Activated T-cell treated with anti-CD3 and anti-CD28 coated beads, Interleukin-2, amount 50 U/mL, for 4 hours (primary cell): ENCODE data around the gene HNRNPH1. TPM values are rescaled to one million over a fixed set of nuclear protein-coding genes. Genes with fewer than 3 reads are reported as not detected.
"Not testable (repeated sequence)": the region's sequence is repeated elsewhere in the genome, so short reads cannot be mapped to it uniquely, and the experiment has no call there.

ENCODE experiments used
- ATAC-seq, 2 donors: fragments of 200-7000 bp; cut with Tn5 transposase; one replicate each; pipeline ENCODE4 v1.10.0; 2021
- DNase-seq: peaks from one replicate; pipeline ENCODE4 v3.0.0-alpha.2; 2020
- H3K27me3 Mint-ChIP-seq: one replicate; pipeline ENCODE4 v1.8.0; 2021; ENCODE audit warnings: low read depth, mixed read lengths
- H3K36me3 Mint-ChIP-seq: one replicate; pipeline ENCODE4 v1.8.0; 2022; ENCODE audit warnings: mixed read lengths; ENCODE audit not compliant: insufficient read depth
- H3K4me1 Mint-ChIP-seq: one replicate; pipeline ENCODE4 v1.8.0; 2021; ENCODE audit warnings: low read depth, mixed read lengths
- H3K4me3 Mint-ChIP-seq: one replicate; pipeline ENCODE4 v1.8.0; 2021; ENCODE audit warnings: mild to moderate bottlenecking, moderate library complexity, mixed read lengths
- H3K9me3 Mint-ChIP-seq: one replicate; pipeline ENCODE4 v1.8.0; 2021; ENCODE audit warnings: mixed read lengths
- total RNA-seq, 3 donors: library from RNA; stranded (reverse); gene quantifications; one replicate each; pipeline ENCODE4 v1.2.1, GENCODE V29; 2021

The HNRNPH1 gene
- total RNA-seq, 3 donors from 2014 or later = 1,008 to 1,029 (median 1,012) TPM

DNA sequence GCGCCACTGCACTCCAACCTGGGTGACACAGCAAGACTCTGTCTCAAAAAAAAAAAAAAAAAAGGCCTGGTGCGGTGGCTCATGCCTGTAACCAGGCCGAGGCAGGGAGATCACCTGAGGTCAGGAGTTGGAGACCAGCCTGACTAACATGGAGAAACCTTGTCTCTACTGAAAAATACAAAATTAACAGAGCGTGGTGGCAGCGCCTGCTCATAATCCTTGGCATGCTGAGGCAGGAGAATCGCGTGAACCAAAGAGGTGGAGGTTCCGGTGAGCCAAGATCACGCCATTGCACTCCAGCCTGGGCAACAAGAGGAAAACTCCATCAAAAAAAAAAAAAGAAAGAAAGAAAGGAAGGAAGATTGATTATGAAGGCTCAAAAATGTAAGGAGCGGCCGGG lies 15.8 kb upstream of the HNRNPH1 start:
- not testable (repeated sequence) for DNase-seq, H3K36me3 Mint-ChIP-seq, H3K27me3 Mint-ChIP-seq, H3K9me3 Mint-ChIP-seq, H3K4me1 Mint-ChIP-seq, ATAC-seq, H3K4me3 Mint-ChIP-seq

DNA sequence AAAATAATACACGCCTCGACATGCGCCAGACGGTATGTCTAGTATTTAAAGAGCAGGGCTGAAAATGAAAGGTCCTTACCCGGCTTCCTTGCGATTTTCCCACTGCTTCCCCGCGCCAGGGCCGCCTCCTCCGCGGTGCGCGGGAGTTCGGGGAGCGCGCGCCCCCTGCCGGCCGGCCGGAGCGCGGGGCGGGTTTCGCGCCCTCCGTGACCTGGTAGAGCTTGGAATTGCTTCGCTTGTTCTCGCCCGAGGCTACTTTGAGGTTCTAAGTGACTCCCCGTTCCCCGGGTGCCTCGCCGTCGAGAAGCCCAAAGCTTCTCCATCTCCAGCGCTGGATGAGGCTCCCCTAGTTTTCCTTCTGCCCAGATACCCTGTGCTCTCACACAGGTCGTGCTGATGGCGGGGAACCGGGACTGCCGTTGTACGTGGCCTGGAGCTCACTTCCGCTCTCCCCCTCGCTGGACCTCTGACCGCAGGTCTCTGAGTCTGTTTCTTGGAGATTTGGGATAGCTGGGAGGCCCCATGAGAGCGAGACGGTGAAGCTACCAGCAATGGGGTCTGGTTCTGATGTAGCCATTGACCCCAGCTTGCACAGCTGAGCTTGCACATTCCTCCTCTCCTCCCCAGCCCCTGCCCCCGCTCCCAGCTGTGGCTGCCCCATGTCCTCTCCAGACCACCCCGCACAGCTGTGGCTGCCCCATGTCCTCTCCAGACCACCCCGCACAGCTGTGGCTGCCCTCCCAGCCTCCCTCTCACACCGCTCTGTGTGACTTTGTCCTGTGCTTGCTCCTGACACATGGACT lies 11.1 kb upstream of the HNRNPH1 start:
- DNase-seq, H3K27me3 Mint-ChIP-seq, H3K4me1 Mint-ChIP-seq, H3K36me3 Mint-ChIP-seq, H3K9me3 Mint-ChIP-seq, H3K4me3 Mint-ChIP-seq: not testable (repeated sequence)
- ATAC-seq = peak; percentile 99

DNA sequence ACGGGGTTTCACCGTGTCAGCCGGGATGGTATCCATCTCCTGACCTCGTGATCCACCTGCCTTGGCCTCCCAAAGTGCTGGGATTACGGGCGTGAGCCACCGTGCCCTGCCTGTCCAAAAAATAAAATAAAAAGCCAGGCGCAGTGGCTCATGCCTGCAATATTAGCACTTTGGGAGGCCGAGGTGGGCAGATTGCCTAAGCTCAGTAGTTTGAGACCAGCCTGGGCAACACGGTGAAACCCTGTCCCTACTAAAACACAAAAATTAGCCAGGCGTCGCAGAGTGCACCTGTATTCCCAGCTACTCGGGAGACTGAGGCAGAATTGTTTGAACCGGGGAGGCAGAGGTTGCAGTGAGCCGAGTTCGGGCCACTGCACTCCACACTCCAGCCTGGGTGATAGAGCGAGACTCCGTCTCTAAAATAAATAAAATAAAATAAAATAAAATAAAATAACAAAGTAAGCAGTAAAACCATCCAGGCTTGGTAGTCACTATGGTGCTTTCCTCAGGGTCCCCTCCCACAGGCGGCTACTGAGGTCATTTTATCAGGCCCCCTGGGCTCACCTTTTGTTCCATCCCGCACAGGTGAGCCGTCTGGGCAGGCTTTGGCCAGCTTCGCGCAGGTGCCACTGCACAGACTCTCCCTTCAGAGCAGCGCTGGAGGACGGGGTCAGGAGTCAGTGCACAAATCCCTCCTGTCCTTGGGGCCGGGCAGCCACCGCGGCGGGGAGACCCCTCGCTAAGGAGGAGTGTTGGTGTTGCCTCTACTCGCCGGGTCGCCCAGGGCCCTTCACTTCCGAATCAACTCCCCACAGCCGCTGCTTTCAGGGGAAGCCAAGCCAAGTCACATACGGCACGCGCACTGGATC lies 10.3 kb upstream of the HNRNPH1 start:
- not testable (repeated sequence) for H3K27me3 Mint-ChIP-seq, H3K9me3 Mint-ChIP-seq, DNase-seq, H3K36me3 Mint-ChIP-seq, H3K4me1 Mint-ChIP-seq, H3K4me3 Mint-ChIP-seq
- peak in 1 of 2 donors; percentile 71 for ATAC-seq

DNA sequence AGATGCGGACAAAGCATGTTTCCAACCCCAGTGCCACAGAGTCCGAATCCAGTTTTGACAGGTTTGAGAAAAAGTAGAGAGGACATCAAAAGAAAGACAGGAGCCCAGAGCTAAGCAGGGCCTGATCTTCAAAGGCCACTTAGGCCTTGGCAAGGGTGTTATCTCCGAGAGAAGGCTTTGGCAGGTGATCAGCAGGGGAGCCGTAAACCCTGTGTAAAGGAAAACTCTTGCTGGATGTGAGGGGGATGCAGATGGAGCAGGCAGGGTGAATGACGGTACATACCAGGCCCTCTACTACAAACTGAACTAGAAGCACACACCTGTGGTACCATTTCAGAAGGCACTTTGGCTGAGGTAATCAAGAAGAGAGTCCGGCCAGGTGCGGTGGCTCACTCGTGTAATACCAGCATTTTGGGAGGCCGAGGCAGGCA lies 1.4 kb upstream of the HNRNPH1 start:
- no peak for DNase-seq
- no peaks in the 10 kb centered on the region for H3K27me3 Mint-ChIP-seq

DNA sequence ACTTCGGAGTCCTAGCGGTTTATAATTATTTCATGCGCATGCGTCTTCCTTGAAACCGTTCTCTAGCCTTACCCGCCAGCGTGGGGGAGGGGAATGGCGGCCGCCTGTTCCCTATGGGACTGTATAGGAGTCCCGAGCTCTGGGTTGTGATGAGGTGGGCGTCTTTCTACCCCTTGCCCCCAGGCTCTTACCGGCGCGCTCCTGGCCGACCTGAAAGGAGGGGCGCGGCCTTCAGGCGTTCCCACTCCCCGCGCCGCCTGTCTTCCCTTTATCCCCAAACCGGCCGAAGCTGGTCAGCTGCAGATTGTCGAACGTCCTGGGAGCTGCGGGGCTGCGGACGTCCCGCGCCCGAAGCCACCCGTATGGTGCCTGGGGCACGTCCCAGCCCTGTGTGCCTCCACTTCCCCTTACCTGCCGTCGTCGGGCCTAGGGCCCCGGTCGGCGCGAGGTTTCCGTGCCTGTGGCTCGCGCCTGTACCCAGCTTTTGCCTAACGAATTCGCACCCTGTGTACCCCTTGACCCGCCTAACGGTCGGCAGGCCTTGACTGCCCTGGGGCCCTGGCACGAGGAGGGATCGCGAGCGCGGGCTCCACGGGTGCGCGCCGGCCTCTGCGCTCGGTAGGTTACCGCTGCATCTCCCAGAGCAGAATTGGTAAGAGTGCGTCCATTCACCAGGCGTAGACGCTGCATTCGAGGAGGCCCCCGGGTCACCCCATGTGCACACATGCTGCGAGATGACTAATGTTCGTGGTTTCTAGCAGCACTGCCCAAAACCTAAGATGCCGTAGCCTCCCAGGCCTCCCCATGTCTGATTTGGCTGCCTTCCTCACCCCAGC lies 653 bp upstream of the HNRNPH1 start:
- H3K9me3 Mint-ChIP-seq = no peaks in the 10 kb centered on the region
- H3K36me3 Mint-ChIP-seq = peaks cover 36% of the 10 kb centered on the region

More for the DNA sequence above, 1.4 kb upstream of the HNRNPH1 start:
- H3K36me3 Mint-ChIP-seq = peaks cover 31% of the 10 kb centered on the region
- peak overlapping the region; percentile 98 for H3K4me3 Mint-ChIP-seq
- no peaks in the 10 kb centered on the region for H3K9me3 Mint-ChIP-seq
- peaks cover 32% of the 10 kb centered on the region for H3K4me1 Mint-ChIP-seq
- no peak for ATAC-seq

DNA sequence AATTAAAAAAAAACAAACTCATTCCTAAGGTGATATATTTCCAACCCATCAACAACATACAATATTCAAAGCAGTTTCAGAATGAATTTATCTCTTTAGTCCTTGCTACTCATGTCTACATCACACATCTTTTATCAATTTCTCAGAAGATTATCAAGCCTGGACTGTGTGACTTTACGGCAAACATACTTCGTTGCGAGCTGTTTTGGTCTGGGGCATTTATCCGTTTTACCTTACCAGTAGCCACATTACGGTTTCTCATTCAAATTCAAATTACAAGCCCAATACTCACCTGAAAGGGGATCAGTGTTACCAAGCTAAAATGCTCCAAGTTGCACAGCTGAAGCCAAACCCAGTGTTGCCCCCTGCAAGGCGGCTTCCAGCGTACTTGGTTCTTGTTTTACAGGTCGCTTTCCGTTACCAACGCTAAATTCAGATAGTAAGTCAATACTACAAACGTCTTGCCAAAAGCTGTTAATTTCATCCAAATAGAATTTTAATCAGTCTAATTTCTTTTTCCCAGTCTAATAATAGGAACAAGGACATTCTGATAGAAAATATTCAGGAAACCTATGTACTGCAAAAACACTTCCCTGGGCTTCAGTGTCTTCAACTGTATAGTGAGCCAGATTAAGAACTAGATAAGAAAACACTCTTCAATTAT lies 1.8 kb downstream of the HNRNPH1 start:
- H3K4me1 Mint-ChIP-seq = peaks cover 55% of the 10 kb centered on the region
- DNase-seq = no peak
- no peak for ATAC-seq
- H3K36me3 Mint-ChIP-seq = peaks cover 55% of the 10 kb centered on the region
- H3K27me3 Mint-ChIP-seq = no peaks in the 10 kb centered on the region
- peak overlapping the region; percentile 98 for H3K4me3 Mint-ChIP-seq
- no peaks in the 10 kb centered on the region for H3K9me3 Mint-ChIP-seq

More for the DNA sequence above, 653 bp upstream of the HNRNPH1 start:
- peak overlapping the region; percentile 98 for H3K4me3 Mint-ChIP-seq
- ATAC-seq (peak; percentile 25 to 36), DNase-seq (peak; percentile 33)
- H3K4me1 Mint-ChIP-seq = peaks cover 34% of the 10 kb centered on the region
- H3K27me3 Mint-ChIP-seq = no peaks in the 10 kb centered on the region

DNA sequence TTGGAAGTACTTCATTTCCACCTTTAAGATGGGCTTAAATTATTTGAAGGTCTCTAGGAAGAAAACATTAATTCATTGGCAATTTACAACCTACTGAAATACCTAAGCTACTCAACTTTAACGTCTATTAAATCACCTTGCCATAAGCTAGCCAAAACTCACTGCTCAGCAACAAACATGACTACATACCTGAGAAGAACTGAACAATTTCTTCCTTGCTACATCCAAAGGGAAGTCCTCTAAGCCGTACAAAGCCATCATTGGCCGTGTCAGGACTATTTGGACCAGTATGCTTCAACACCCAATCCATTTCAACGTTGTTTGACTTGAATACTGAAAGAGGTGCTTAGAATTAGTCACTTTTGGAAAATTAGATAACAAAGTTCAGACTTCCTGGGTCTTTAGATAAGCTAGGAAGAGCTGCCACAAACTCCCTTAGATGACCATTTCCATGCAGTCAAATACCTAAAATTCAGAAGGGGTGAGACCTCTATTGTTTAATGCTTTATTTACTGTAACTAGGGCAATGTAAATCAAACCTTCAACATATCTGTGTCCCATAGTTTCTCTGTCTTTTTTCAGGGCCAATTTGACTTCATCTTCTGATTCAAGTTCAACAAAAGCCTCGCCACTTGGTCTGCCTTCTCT lies 2.6 kb downstream of the HNRNPH1 start:
- DNase-seq = no peak
- H3K4me3 Mint-ChIP-seq = peak overlapping the region; percentile 98
- H3K9me3 Mint-ChIP-seq = no peaks in the 10 kb centered on the region
- peaks cover 62% of the 10 kb centered on the region for H3K4me1 Mint-ChIP-seq
- ATAC-seq = no peak
- peaks cover 62% of the 10 kb centered on the region for H3K36me3 Mint-ChIP-seq
- no peaks in the 10 kb centered on the region for H3K27me3 Mint-ChIP-seq

DNA sequence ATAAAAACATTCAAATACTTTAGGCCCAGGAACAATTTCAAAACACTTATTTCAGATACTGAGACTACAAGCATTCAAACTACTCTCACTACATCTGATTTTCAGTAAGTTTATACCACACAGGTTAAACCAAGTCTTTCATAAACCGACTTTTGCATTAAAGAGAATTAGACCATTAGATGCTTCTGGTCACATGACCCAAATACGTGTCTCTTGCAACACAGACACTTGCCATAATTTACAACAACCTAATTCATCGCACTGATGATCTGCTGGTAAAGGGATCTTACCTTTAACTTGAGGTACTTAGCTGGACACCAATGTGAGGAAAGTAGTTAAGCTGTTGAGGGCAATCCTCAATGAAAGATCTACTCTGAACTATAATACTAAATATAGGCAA lies 3.2 kb downstream of the HNRNPH1 start:
- Mint-ChIP-seq H3K9me3 (no peaks in the 10 kb centered on the region), H3K4me1 (peaks cover 66% of the 10 kb centered on the region), H3K36me3 (peaks cover 65% of the 10 kb centered on the region), H3K4me3 (peak overlapping the region; percentile 98), H3K27me3 (no peaks in the 10 kb centered on the region)
- DNase-seq (no peak), ATAC-seq (no peak)

DNA sequence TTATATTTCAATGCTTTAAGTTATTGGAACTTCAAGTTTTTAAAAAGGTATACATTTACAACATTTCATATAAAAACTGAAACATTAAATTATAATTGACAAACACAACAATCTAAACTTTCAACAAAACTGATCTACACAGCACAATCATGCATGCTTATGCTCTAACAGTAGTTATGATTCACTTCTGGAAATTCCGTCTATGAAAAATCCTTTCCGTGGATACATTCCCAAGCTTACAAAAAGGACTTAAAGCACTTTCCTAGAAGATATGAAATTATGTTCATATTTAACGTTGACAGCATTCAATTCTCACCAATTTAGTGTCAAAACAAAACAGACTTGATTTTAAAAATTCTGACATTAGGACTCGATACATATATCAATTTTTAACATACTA lies 3.7 kb downstream of the HNRNPH1 start:
- Mint-ChIP-seq H3K9me3 (no peaks in the 10 kb centered on the region), H3K4me1 (peaks cover 63% of the 10 kb centered on the region), H3K4me3 (peak overlapping the region; percentile 98), H3K27me3 (no peaks in the 10 kb centered on the region), H3K36me3 (peaks cover 69% of the 10 kb centered on the region)
- ATAC-seq (no peak), DNase-seq (no peak)

DNA sequence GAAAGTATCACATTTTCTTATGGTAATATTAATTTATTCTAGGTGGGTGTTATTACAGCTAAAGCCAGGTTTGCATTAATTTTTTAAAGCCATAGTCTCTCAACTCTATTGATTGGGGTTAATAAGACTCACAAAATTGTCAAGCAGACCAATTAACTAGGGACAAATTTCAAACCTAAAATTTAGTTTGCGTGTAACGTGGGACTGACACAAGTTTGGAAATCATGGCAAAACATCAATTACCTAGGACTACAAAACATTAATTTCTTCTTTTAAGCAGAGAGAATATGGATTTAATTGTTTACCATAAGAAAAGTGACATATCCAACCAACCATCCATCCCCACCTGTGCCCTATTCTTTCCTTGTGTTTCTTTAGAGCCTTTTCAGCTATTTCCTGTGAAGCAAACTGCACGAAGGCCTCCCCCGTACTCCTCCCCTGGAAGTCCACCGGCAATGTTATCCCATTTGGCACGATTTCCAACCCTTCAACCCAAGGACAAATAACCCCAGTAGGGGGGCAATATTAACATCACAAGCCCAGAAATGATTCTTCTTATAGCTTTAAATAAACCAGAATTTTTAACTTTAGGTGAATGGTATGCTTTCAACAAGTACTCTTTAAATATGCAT lies 4.4 kb downstream of the HNRNPH1 start:
- H3K4me1 Mint-ChIP-seq = peaks cover 56% of the 10 kb centered on the region
- peaks cover 76% of the 10 kb centered on the region for H3K36me3 Mint-ChIP-seq
- peak overlapping the region; percentile 98 for H3K4me3 Mint-ChIP-seq
- no peak for ATAC-seq
- DNase-seq = no peak
- H3K9me3 Mint-ChIP-seq = no peaks in the 10 kb centered on the region
- H3K27me3 Mint-ChIP-seq = no peaks in the 10 kb centered on the region

DNA sequence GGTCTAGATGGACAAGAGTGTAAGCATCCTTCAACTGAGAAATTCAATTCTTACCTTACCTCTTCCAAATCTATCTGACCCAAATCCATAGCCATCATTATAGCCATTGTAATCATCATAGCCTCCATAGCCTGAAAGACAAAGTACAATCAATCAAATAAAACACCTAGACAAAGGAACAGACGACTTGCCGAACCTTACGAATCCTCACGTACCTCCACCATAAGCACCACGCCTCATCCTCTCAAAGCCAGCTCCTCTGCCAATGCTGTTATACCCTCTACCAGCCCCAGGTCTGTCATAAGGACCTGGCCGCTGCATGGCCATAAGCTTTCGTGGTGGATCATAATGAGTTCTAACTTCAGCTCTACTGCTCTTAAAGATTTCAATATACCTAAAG lies 5.5 kb downstream of the HNRNPH1 start:
- H3K4me1 Mint-ChIP-seq = peaks cover 64% of the 10 kb centered on the region
- no peaks in the 10 kb centered on the region for H3K27me3 Mint-ChIP-seq
- H3K36me3 Mint-ChIP-seq = peaks cover 83% of the 10 kb centered on the region
- ATAC-seq = no peak
- H3K9me3 Mint-ChIP-seq = no peaks in the 10 kb centered on the region
- DNase-seq = no peak
- H3K4me3 Mint-ChIP-seq = peak overlapping the region; percentile 98

DNA sequence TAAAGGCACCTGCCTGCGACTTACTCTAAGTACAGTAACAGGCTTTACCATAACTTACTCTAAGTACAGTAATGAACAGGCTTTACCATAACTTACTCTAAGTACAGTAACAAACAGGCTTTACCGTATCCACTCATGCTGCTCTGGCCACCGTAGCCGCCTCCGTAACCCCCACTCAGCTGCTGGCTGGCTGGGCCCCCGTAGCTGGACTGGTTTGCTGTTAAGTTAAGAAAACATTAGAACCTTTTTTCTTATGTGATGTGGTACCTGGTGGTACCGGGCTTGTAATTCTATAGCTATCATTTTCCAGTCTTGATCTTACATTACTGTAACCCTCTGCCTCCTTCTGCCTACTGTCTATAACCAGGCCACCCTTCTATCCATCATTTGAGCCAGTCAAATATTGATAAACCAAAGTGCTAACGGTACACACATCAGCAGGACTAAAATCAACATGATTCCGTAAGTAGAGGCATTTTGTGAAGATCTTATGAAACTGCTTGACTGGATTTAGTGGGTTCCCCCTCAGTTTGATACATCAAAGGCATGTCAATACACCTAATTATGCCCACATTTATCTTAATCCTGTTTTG lies 7.4 kb downstream of the HNRNPH1 start:
- no peaks in the 10 kb centered on the region for H3K27me3 Mint-ChIP-seq
- H3K4me3 Mint-ChIP-seq = peak overlapping the region; percentile 26
- peaks cover 78% of the 10 kb centered on the region for H3K36me3 Mint-ChIP-seq
- H3K4me1 Mint-ChIP-seq = peaks cover 64% of the 10 kb centered on the region
- H3K9me3 Mint-ChIP-seq = no peaks in the 10 kb centered on the region
- ATAC-seq (no peak), DNase-seq (no peak)

DNA sequence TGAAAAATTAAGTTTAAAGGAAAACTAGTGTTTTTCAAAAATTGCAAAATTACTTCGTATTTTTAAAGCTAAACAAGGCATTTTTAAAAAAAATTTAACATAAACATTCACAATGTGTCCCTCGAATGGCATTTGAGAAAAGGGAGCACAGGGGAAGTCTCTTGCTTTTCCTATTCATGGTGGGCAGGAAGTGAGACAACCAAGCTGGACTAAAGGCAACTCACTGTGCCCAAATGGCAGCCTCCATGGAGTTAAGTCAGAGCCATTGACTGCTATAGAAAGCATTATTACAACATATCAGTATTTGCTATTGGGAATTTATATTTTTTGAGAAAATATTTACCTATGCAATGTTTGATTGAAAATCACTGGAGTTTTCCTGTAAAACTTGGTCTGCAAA lies 8.3 kb downstream of the HNRNPH1 start:
- H3K4me3 Mint-ChIP-seq = no peak overlapping the region
- no peak for DNase-seq
- H3K4me1 Mint-ChIP-seq = peaks cover 62% of the 10 kb centered on the region
- H3K36me3 Mint-ChIP-seq = peaks cover 76% of the 10 kb centered on the region
- H3K9me3 Mint-ChIP-seq = no peaks in the 10 kb centered on the region
- no peaks in the 10 kb centered on the region for H3K27me3 Mint-ChIP-seq
- no peak for ATAC-seq
